ENCODE data around the gene PLOD3. TPM values are rescaled to one million over a fixed set of nuclear protein-coding genes. Genes with fewer than 3 reads are reported as not detected.

The PLOD3 gene
- total RNA-seq, 1 experiment from 2014 or later: 74.5 TPM

- H2BK120ac ChIP-seq (ENCODE audit: low read depth, low read length, poor library complexity, severe bottlenecking): no peak overlapping the region
- H2BK20ac ChIP-seq (ENCODE audit: low read depth, low read length, poor library complexity, severe bottlenecking): no peak overlapping the region
- no peak overlapping the region for H4K8ac ChIP-seq (replicated peaks; ENCODE audit: insufficient read length, low read depth, low read length)
- Mint-ChIP-seq H3K27ac (peak overlapping the region in 1 of 3 experiments; percentile 91; a peak in 2 of 7 replicates), H3K27me3 (ENCODE audit: low read depth) (peaks cover 73% of the 10 kb centered on the region), H3K36me3 (ENCODE audit: insufficient read depth in 1 of 3, low read depth in 3 of 3) (no peaks in the 10 kb centered on the region), H3K4me1 (peaks cover 62 to 72% of the 10 kb centered on the region in 2 experiments), H3K4me3 (peak overlapping the region; percentile 82 to 87), H3K9me3 (no peaks in the 10 kb centered on the region)
- no peak overlapping the region for H2BK15ac ChIP-seq (ENCODE audit: low read depth, low read length)
- no peak overlapping the region for H4K5ac ChIP-seq (ENCODE audit: insufficient read length, low read depth, low read length)
- no peak overlapping the region for H4K91ac ChIP-seq (ENCODE audit: insufficient read length, low read depth, low read length)
- no peak overlapping the region for H3K23ac ChIP-seq (ENCODE audit: insufficient read length, low read depth, low read length)
- no peak overlapping the region for H2BK12ac ChIP-seq (ENCODE audit: insufficient read length, low read depth, low read length)
- DNase-seq: peak; percentile 88
- peak overlapping the region; percentile 63 for H3K4me2 ChIP-seq (ENCODE audit: insufficient read depth, insufficient read length, low read length)
- H3K14ac ChIP-seq (ENCODE audit: insufficient read depth, low read length): no peak overlapping the region
- no peaks in the 10 kb centered on the region for H3K79me2 ChIP-seq (ENCODE audit: insufficient read depth, low read length)
- no CpG with 5 or more reads among the region's 19 CpGs for WGBS (ENCODE audit: extremely low coverage, insufficient read length, low lambda C conversion rate)
- no peak for TF ChIP-seq CTCF (conservative IDR thresholded peaks at IDR 0.05)
- peaks cover 55% of the 10 kb centered on the region for H3K23me2 ChIP-seq (ENCODE audit: insufficient read length, low read depth, low read length, poor library complexity, severe bottlenecking)
- H3K79me1 ChIP-seq (ENCODE audit: insufficient read depth, low read depth, low read length, poor library complexity, severe bottlenecking): no peaks in the 10 kb centered on the region
- H3K18ac ChIP-seq (ENCODE audit: insufficient read length, low read depth, low read length): no peak overlapping the region
- H3K4me1 ChIP-seq (ENCODE audit: insufficient read depth, low read length): peaks cover 18% of the 10 kb centered on the region; the same call in 1 of the 2 replicates
- no peak overlapping the region for H2BK5ac ChIP-seq (ENCODE audit: insufficient read length, low read length)
- no peak overlapping the region for H3K56ac ChIP-seq (ENCODE audit: insufficient read length, low read depth, low read length)
- peaks cover 33% of the 10 kb centered on the region for H3K27me3 ChIP-seq (ENCODE audit: insufficient read depth, low read length)
- H4K20me1 ChIP-seq (ENCODE audit: control insufficient read depth, insufficient read depth, insufficient read length): no peaks in the 10 kb centered on the region
- no peaks in the 10 kb centered on the region for H3K9me3 ChIP-seq (ENCODE audit: control insufficient read depth, low read depth, low read length)
- no peak overlapping the region for H3K4ac ChIP-seq (ENCODE audit: low read depth, low read length)
- no peak overlapping the region for H2AK5ac ChIP-seq (ENCODE audit: insufficient read length, low read length)
- H3K9ac ChIP-seq (ENCODE audit: extremely low read depth, insufficient read length, low read length): no peak overlapping the region
- H3K27ac ChIP-seq (ENCODE audit: insufficient read length, low read depth, low read length): no peak overlapping the region
- H3T11ph ChIP-seq (ENCODE audit: low read length): no peak overlapping the region
- no peak overlapping the region for H2AFZ ChIP-seq (ENCODE audit: low read length)
These were observed 50.3 kb downstream of the PLOD3 start for GRCh38 chr7:101166909-101167644.

Measured in H9 (cell line).